C4-2B (cell line): ENCODE measurements around the gene ATP2C1.
A peak's percentile ranks its signal among the peaks of the same experiment; 100 is the strongest.

Experiments
- H3K27ac ChIP-seq: fragments of 450-650 bp; 2 replicates; pipeline ENCODE4 v1.5.1; 2017
- ZFX ChIP-seq: fragments of 450-650 bp; IDR thresholded peaks from 2 replicates; pipeline ENCODE4 v1.6.1; 2017
- TF ChIP-seq, protein P1 (sequence below): fragments of 450-650 bp; conservative IDR thresholded peaks from 2 replicates; pipeline ENCODE4 v1.5.1; 2017; ENCODE audit warnings: mild to moderate bottlenecking

The ATP2C1 gene

DNA sequence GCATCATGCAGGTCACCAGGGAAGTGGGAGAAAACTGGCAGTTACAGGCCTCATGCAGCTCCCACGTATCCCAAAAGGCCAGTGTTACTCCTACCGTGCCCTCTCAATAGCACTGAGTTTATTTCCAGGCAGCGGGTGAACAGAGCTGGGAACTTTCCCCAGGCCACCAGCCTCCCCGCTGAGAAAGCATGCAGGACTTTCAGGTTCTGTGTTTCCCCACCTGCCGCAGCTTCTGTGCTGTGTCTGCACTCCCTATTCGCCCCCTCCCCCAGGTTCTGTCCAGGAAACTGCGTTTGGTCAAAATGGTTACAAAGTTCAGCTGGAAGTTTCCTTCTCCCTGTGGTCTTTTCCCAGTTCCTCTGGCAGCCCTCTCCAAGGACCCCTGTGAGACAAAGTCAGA is 154.1 kb downstream of the ATP2C1 start:
- TF ChIP-seq, protein P1, sequence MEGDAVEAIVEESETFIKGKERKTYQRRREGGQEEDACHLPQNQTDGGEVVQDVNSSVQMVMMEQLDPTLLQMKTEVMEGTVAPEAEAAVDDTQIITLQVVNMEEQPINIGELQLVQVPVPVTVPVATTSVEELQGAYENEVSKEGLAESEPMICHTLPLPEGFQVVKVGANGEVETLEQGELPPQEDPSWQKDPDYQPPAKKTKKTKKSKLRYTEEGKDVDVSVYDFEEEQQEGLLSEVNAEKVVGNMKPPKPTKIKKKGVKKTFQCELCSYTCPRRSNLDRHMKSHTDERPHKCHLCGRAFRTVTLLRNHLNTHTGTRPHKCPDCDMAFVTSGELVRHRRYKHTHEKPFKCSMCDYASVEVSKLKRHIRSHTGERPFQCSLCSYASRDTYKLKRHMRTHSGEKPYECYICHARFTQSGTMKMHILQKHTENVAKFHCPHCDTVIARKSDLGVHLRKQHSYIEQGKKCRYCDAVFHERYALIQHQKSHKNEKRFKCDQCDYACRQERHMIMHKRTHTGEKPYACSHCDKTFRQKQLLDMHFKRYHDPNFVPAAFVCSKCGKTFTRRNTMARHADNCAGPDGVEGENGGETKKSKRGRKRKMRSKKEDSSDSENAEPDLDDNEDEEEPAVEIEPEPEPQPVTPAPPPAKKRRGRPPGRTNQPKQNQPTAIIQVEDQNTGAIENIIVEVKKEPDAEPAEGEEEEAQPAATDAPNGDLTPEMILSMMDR: no peak
- TF ChIP-seq ZFX: no peak
- no peak overlapping the region for H3K27ac ChIP-seq

DNA sequence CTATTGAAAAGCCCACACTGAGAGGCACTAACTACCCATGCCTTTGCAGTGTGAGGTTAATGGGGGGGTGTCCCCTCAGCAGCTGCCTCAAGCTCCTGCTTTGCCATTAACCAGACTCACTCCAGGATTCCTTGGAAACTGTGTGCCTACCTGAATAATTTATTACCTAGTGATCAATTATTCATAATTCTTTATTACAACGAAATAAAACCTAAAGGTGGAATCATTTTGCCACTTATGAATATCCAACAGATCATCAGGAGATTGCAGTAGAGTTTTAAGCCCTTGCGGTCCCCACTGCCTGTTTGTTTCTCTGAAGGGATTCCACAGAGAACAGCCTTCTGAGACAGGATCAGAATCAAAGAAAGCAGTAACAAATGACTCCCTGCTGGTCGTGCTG is 156.1 kb downstream of the ATP2C1 start:
- no peak overlapping the region for H3K27ac ChIP-seq

DNA sequence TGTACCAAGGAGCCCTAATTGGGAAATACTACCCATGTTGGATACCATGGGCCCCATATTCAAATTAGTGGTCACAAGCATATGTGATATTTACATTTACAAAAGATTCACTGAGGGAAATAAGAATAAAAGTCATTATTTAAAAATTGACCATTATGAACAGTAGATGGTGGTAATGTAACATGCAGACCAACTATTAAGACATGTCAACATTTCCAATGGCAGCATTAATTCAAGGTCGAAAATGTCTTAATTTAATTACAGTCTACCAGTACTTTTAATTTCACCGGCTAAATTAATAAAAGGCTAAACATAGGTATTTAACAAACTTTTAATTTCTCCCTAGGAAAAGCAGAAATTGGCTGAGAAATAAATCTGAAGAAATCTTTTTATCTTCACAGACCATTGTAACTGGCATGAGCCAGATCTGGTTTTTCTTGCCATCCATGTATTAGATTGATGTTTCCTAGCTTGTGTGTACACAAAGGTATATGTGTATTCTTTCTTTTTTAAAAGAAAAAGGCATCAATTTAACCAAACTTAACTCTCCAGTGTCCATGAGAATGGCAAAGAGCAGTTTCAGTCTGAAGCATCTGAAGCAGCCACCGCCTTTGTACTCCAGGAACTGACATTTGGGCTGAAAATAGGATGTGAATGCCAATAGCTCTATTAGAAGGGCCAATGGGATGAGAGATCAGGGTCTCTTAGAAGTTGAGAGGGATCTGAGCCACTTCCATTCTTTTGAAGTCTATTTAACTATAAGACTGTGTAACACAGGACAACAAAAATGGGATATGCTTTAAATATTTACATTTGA is 159.4 kb downstream of the ATP2C1 start:
- no peak overlapping the region for H3K27ac ChIP-seq
- no peak for TF ChIP-seq ZFX
- TF ChIP-seq, protein P1: peak; percentile 58

More for the DNA sequence above, 156.1 kb downstream of the ATP2C1 start:
- TF ChIP-seq, protein P1: no peak
- no peak for TF ChIP-seq ZFX
